Measurements from ENCODE around the gene ADAT2.

ADAT2 gene

GRCh38 chr6:143400258-143401067 is 50.0 kb downstream of the ADAT2 start:
- in situ Hi-C loops (cut with HindIII; ENCODE audit: low pct_unique_long_range_greater_than_20kb, low sequenced_read_pairs): no loop called here
- no peak for DNase-seq (ENCODE audit: low read depth in 1 of 2, low spot score in 1 of 2)
- TF ChIP-seq JUND (IDR thresholded peaks at IDR 0.05; ENCODE audit: low read depth): no peak

GRCh38 chr6:143399775-143400174 is 50.7 kb downstream of the ADAT2 start:
- DNase-seq (ENCODE audit: low read depth in 1 of 2, low spot score in 1 of 2): no peak
- no peak for TF ChIP-seq JUND (IDR thresholded peaks at IDR 0.05; ENCODE audit: low read depth)
- in situ Hi-C loops (cut with HindIII; ENCODE audit: low pct_unique_long_range_greater_than_20kb, low sequenced_read_pairs): no loop called here

GRCh38 chr6:143399176-143399575 is 51.3 kb downstream of the ADAT2 start:
- no peak for TF ChIP-seq JUND (IDR thresholded peaks at IDR 0.05; ENCODE audit: low read depth)
- no peak for DNase-seq (ENCODE audit: low read depth in 1 of 2, low spot score in 1 of 2)
- in situ Hi-C loops (cut with HindIII; ENCODE audit: low pct_unique_long_range_greater_than_20kb, low sequenced_read_pairs): no loop called here

GRCh38 chr6:143397227-143398222 is 53.0 kb downstream of the ADAT2 start:
- TF ChIP-seq JUND (IDR thresholded peaks at IDR 0.05; ENCODE audit: low read depth): no peak
- in situ Hi-C loops (cut with HindIII; ENCODE audit: low pct_unique_long_range_greater_than_20kb, low sequenced_read_pairs): no loop called here
- DNase-seq (ENCODE audit: low read depth in 1 of 2, low spot score in 1 of 2): no peak

- TF ChIP-seq JUND (IDR thresholded peaks at IDR 0.05; ENCODE audit: low read depth): no peak
- in situ Hi-C loops (cut with HindIII; ENCODE audit: low pct_unique_long_range_greater_than_20kb, low sequenced_read_pairs): no loop called here
- DNase-seq (ENCODE audit: low read depth in 1 of 2, low spot score in 1 of 2): no peak
Measured at GRCh38 chr6:143396497-143397226, 53.8 kb downstream of the ADAT2 start.

GRCh38 chr6:143395699-143396098 is 54.8 kb downstream of the ADAT2 start:
- no peak for TF ChIP-seq JUND (IDR thresholded peaks at IDR 0.05; ENCODE audit: low read depth)
- DNase-seq (ENCODE audit: low read depth in 1 of 2, low spot score in 1 of 2): no peak
- in situ Hi-C loops (cut with HindIII; ENCODE audit: low pct_unique_long_range_greater_than_20kb, low sequenced_read_pairs): no loop called here

- no peak for TF ChIP-seq JUND (IDR thresholded peaks at IDR 0.05; ENCODE audit: low read depth)
- in situ Hi-C loops (cut with HindIII; ENCODE audit: low pct_unique_long_range_greater_than_20kb, low sequenced_read_pairs): no loop called here
- no peak for DNase-seq (ENCODE audit: low read depth in 1 of 2, low spot score in 1 of 2)
Measured at GRCh38 chr6:143394389-143394788, 56.1 kb downstream of the ADAT2 start.

GRCh38 chr6:143390278-143390677 is 60.2 kb downstream of the ADAT2 start:
- no peak for DNase-seq (ENCODE audit: low read depth in 1 of 2, low spot score in 1 of 2)
- no peak for TF ChIP-seq JUND (IDR thresholded peaks at IDR 0.05; ENCODE audit: low read depth)
- in situ Hi-C loops (cut with HindIII; ENCODE audit: low pct_unique_long_range_greater_than_20kb, low sequenced_read_pairs): no loop called here

GRCh38 chr6:143385636-143386035 is 64.9 kb downstream of the ADAT2 start:
- no peak for TF ChIP-seq JUND (IDR thresholded peaks at IDR 0.05; ENCODE audit: low read depth)
- no peak for DNase-seq (ENCODE audit: low read depth in 1 of 2, low spot score in 1 of 2)
- in situ Hi-C loops (cut with HindIII; ENCODE audit: low pct_unique_long_range_greater_than_20kb, low sequenced_read_pairs): no loop called here

GRCh38 chr6:143376861-143377260 is 73.6 kb downstream of the ADAT2 start:
- in situ Hi-C loops (cut with HindIII; ENCODE audit: low pct_unique_long_range_greater_than_20kb, low sequenced_read_pairs): no loop called here
- no peak for TF ChIP-seq JUND (IDR thresholded peaks at IDR 0.05; ENCODE audit: low read depth)
- no peak for DNase-seq (ENCODE audit: low read depth in 1 of 2, low spot score in 1 of 2)

- no peak for DNase-seq (ENCODE audit: low read depth in 1 of 2, low spot score in 1 of 2)
- no peak for TF ChIP-seq JUND (IDR thresholded peaks at IDR 0.05; ENCODE audit: low read depth)
- in situ Hi-C loops (cut with HindIII; ENCODE audit: low pct_unique_long_range_greater_than_20kb, low sequenced_read_pairs): no loop called here
Measured at GRCh38 chr6:143376375-143376774, 74.1 kb downstream of the ADAT2 start.

GRCh38 chr6:143375022-143375585 is 75.4 kb downstream of the ADAT2 start:
- no peak for DNase-seq (ENCODE audit: low read depth in 1 of 2, low spot score in 1 of 2)
- TF ChIP-seq JUND (IDR thresholded peaks at IDR 0.05; ENCODE audit: low read depth): no peak
- in situ Hi-C loops (cut with HindIII; ENCODE audit: low pct_unique_long_range_greater_than_20kb, low sequenced_read_pairs): no loop called here

Data from T47D (cell line).